ENCODE results near the gene TMEM203. TPM values are rescaled to one million over a fixed set of nuclear protein-coding genes. Genes with fewer than 3 reads are reported as not detected.
"Not testable (repeated sequence)": the region's sequence is repeated elsewhere in the genome, so short reads cannot be mapped to it uniquely, and the experiment has no call there.

The TMEM203 gene
- total RNA-seq, 1 donor from 2014 or later = 40.3 TPM

GRCh38 chr9:137241490-137242268 lies 36.2 kb upstream of the TMEM203 start:
- peak overlapping the region; percentile 96 for H3K4me3 ChIP-seq (ENCODE audit: low read depth, low read length)
- H3K27me3 ChIP-seq (ENCODE audit: control insufficient read depth, insufficient read depth, low read length) = peaks cover 4% of the 10 kb centered on the region
- no peak for DNase-seq (ENCODE audit: low read depth)
- no peak for TF ChIP-seq CTCF (IDR thresholded peaks at IDR 0.05; ENCODE audit: insufficient read depth, low read length, poor library complexity, severe bottlenecking)
- H3K36me3 ChIP-seq (ENCODE audit: control insufficient read depth, insufficient read depth, low read length) = peaks cover 10% of the 10 kb centered on the region

DNA sequence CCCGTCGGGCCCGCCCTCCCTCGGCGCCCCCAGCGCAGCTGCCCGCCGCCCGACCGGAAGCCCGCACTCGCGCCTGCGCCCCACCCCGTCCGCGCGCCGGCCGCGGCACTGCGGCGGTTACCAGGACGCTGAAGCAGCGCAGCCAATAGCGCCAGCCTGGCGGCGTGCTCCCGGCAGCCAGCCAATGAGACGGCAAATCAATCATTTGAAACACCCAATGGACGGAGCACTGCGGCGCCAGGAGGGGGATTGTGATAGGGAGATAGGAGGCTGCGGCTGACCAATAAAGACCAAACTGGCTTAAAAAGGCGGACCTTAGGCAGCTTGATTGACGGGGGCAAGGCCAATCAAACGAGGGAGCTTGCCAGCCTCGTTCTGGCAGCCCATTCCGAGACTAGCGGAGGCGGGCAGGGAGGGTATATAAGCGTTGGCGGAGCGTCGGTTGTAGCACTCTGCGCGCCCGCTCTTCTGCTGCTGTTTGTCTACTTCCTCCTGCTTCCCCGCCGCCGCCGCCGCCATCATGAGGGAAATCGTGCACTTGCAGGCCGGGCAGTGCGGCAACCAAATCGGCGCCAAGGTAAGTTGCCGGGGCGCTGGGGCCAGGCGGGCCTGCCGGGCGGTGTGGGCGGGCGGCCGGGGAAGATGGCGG lies 35.5 kb upstream of the TMEM203 start, which contains the start of gene TUBB4B:
TUBB4B (plus strand) TSS at position 447 of the 649 bp plus-strand sequence; CDS start at position 521, 74 bp downstream.
- Histone ChIP-seq H3K27me3 (ENCODE audit: control insufficient read depth, insufficient read depth, low read length) (peaks cover 4% of the 10 kb centered on the region), H3K36me3 (ENCODE audit: control insufficient read depth, insufficient read depth, low read length) (peaks cover 10% of the 10 kb centered on the region), H3K4me3 (ENCODE audit: low read depth, low read length) (peak within 1 kb of the TSS; percentile 96)
- peak; percentile 98 for DNase-seq (ENCODE audit: low read depth)
- TF ChIP-seq CTCF (IDR thresholded peaks at IDR 0.05; ENCODE audit: insufficient read depth, low read length, poor library complexity, severe bottlenecking) = no peak

DNA sequence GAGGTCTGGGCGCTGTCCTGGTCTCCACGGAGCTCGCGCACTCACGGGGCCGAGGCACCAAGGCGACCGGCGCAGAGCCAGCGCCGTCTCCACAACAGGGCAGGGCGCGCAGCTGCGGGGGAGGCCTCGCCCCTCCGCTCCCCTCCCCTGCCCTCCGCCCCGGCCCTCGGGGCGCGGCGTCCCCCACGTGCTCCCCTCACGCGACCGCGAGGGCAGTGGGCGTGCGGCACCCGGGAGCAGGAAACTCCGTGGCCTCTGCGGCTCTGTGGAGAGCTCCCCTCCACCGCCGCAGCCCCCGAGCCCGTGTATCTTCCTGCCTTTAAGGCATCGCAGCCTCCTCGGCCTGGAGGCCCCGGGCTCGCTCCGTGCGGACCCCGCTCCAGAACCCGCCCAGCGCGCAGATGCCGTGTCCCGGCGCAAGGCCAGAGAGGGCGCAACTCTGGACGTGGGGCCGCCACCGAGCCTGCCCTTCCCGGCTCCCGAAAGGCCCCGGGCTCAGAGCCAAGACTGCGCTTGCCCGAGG lies 34.9 kb upstream of the TMEM203 start:
- TF ChIP-seq CTCF (IDR thresholded peaks at IDR 0.05; ENCODE audit: insufficient read depth, low read length, poor library complexity, severe bottlenecking) = no peak
- peak overlapping the region; percentile 81 for H3K4me3 ChIP-seq (ENCODE audit: low read depth, low read length)
- no peak for DNase-seq (ENCODE audit: low read depth)
- peaks cover 7% of the 10 kb centered on the region for H3K27me3 ChIP-seq (ENCODE audit: control insufficient read depth, insufficient read depth, low read length)
- H3K36me3 ChIP-seq (ENCODE audit: control insufficient read depth, insufficient read depth, low read length) = peaks cover 10% of the 10 kb centered on the region

DNA sequence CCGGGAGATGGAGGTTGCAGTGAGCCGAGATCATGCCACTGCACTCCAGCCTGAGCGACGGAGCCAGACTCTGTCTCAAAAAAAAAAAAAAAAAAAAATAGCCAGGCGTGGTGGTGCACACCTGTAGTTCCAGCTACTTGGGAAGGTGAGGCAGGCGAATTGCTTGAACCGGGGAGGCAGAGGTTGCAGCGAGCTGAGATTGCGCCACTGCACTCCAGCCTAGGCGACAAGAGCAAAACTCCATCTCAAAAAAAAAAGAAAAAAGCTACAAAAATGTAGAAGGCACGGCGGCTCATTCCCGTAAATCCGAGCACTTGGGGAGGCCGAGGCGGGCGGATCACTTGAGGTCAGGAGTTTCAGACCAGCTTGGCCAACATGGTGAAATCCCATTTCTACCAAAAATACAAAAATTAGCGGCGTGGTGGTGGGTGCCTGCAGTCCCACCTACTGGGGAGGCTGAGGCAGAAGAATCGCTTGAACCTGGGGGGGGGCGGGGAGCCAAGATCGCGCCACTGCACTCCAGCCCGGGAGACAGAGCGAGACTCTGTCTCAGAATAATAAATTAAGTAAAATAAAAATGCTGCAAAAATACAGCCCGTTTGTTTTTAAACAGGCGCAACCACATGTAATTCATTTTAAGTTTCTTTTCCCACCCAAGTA lies 34.2 kb upstream of the TMEM203 start:
- Histone ChIP-seq H3K36me3 (ENCODE audit: control insufficient read depth, insufficient read depth, low read length) (peaks cover 10% of the 10 kb centered on the region), H3K4me3 (ENCODE audit: low read depth, low read length) (peak overlapping the region; percentile 81), H3K27me3 (ENCODE audit: control insufficient read depth, insufficient read depth, low read length) (peaks cover 13% of the 10 kb centered on the region)
- not testable (repeated sequence) for DNase-seq (ENCODE audit: low read depth)

DNA sequence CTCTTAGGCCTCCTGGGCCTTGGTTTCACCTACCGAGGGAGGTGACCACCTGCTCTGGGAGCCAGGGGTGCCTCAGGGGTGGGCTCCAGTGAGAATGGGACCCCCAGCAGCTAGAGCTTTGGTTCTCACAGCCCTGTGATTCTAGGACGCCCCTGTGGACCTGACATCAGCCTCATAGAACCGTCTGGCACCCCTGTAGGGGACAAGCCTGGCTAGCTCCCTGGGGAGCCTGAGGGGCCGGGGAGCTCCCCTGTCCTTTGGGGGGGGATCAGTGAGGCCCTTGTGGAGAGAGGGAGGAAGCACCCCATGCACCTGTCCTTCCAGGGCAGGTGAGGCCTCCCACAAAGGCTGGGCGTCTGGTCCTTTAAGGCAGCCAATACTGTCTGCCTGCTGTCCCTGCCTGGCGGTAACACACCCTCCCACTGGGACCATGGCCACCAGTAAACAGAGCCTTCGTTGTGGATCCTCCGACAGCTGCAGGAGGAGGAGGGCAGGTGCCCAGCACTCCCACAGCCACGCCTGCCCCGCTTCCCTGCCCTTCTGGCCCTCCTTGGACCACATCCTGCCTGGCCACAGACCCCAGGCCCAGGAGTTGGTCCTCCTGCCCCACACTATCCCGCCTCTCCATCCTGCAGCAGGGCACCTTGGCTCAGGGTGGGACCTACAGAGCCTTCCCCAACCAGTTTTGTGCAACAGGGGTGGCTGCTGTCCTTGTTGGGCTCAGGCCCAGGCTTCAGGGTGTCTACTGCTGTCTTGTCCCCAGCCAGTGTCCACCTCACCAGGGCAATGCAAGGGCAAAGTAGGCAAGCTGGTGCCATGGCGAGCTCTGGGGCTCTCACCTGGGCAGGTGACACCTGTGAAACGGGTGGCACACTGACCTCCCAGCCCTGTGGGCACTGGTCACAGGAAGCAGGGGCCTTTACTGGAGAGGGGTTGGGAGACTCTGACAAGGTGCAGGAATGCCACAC lies 32.6 kb upstream of the TMEM203 start:
- Histone ChIP-seq H3K4me3 (ENCODE audit: low read depth, low read length) (no peak overlapping the region), H3K36me3 (ENCODE audit: control insufficient read depth, insufficient read depth, low read length) (peaks cover 7% of the 10 kb centered on the region), H3K27me3 (ENCODE audit: control insufficient read depth, insufficient read depth, low read length) (peaks cover 28% of the 10 kb centered on the region)
- no peak for DNase-seq (ENCODE audit: low read depth)
- TF ChIP-seq CTCF (IDR thresholded peaks at IDR 0.05; ENCODE audit: insufficient read depth, low read length, poor library complexity, severe bottlenecking) = no peak
